Left hindlimb (tissue), 1 donor: ENCODE data around the gene MOGAT1.

Source experiments
- DNase-seq: peaks from one replicate; pipeline ENCODE4 v3.0.0-alpha.2; 2018

Gene MOGAT1, protein sequence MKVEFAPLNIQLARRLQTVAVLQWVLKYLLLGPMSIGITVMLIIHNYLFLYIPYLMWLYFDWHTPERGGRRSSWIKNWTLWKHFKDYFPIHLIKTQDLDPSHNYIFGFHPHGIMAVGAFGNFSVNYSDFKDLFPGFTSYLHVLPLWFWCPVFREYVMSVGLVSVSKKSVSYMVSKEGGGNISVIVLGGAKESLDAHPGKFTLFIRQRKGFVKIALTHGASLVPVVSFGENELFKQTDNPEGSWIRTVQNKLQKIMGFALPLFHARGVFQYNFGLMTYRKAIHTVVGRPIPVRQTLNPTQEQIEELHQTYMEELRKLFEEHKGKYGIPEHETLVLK

GRCh38 chr2:222671259-222672067 is at the start of gene MOGAT1:
Gene MOGAT1, plus strand, starts transcription at chr2:222671658. Its CDS starts 128 bp downstream, at chr2:222671786.
- DNase-seq: peak; percentile 41

- no peak for DNase-seq
These were observed 49.6 kb upstream of the MOGAT1 start for GRCh38 chr2:222621893-222622292.

GRCh38 chr2:222622910-222623309 is 48.5 kb upstream of the MOGAT1 start:
- no peak for DNase-seq

DNA sequence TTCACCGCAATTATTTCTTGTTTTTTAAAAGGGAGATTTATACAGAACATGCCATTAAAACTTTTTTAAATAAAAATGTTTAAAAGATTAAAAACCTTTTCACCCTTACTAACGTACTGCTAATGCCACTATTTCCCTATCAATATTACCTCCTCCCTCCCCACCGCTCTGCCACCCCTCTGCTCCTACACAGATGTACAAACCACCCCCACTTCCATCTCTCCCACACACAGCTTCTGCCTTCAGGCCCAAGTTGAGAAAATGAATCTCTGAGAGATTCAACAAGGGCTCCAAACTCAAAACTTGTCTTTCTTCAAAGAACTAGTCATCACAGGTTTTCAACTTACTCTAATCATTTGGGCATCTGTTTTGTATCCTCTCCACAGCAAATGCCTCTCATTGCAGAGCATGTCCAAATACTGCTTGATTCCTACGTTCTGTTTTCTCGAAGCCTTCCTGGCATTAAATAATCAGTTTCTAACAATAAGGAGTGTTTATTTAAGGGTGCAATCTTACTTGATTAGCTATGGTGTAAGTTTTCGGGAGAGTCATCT is 47.6 kb upstream of the MOGAT1 start:
- DNase-seq: no peak

GRCh38 chr2:222627764-222628163 is 43.7 kb upstream of the MOGAT1 start:
- DNase-seq: no peak

GRCh38 chr2:222635295-222635694 is 36.2 kb upstream of the MOGAT1 start:
- no peak for DNase-seq

DNA sequence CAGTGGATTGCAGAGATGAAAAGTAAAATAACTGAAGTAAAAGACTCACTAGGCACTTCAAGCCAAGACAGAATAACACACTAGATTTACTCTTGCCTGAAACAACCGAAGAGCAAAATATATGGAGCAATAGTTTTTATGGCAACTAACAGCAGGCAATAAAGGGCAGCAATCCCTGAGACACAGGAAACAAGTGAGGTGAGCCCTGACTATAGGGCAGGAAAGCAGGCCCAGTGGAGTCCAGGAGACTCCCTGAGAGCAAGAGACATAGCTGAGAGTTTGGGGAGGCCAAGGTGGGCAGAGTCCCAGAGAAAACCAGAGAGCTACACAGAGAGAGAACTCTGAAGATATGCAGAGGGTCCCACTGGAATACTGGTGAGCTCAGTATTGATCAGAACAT is 34.4 kb upstream of the MOGAT1 start:
- DNase-seq: no peak

DNA sequence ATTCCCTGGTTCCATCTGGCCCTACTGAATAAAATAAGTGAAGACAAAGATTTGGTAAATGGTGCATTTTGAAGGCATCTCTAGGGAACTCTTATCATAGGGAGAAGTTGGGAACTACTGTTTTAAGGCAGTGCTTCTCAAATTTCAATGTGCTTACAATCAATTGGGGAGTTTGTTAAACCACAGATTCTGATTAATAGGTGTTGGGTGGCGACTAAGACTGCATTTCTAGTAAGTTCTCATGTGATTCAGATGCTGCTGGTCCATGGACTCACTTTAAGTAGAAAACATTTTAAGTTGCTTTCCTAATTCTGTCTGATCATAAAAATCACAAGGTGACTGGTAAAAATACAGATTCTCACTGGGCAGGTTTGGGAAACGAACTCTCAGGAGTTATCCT is 30.1 kb upstream of the MOGAT1 start:
- no peak for DNase-seq

- no peak for DNase-seq
These were observed 28.3 kb upstream of the MOGAT1 start for GRCh38 chr2:222643134-222643533.

- no peak for DNase-seq
These were observed 25.4 kb upstream of the MOGAT1 start for GRCh38 chr2:222646008-222646407.

DNA sequence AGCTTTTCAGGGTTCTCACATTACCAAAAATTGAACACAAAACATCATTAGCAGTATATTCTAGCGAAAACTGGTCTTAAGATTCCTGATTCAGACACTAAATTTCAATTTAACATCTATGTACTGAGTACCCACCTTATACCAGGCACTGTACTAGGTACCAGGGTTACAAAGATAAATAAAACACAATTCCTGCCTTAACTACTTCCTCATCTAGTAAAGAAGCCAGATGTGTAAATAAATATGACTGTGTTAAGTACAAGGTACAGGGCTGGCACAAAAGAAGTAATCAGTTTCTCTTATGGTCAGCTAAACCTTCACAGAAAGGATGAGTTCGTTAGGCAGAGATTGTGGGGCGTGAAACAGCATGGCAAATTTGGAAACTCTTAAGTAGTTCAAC is 21.7 kb upstream of the MOGAT1 start:
- no peak for DNase-seq

DNA sequence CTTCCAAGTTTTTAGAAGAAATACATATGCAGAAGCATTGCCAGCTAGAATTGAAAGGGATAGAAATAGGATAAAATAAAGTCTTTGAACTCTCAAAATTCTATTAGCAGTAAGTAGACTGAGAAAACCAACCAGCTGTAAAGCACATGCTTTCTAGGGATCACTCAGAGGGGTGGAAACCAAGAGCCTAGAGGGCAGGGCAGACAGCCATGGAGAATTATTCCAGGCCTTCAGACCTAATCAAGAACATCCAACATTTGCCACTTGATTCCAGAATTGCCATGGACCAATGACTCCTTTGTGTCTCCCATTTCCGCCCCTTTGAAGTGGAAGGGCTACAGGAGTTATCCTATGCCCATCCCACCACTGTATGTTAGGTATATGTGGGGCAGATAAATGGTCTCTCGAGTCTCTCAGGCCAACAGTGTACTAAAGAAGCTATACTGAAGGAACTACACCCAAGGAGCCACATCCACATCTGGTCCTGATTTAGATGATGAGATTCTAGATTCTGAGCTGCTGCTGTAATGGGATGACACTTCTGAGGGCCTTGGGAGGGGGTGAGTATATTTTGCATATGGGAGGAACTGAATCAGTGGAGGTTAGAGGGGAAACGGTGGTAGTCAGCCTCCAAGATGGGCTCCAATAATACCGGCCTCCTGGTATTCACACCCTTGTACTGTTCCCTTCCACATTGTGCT is 19.6 kb upstream of the MOGAT1 start:
- no peak for DNase-seq

DNA sequence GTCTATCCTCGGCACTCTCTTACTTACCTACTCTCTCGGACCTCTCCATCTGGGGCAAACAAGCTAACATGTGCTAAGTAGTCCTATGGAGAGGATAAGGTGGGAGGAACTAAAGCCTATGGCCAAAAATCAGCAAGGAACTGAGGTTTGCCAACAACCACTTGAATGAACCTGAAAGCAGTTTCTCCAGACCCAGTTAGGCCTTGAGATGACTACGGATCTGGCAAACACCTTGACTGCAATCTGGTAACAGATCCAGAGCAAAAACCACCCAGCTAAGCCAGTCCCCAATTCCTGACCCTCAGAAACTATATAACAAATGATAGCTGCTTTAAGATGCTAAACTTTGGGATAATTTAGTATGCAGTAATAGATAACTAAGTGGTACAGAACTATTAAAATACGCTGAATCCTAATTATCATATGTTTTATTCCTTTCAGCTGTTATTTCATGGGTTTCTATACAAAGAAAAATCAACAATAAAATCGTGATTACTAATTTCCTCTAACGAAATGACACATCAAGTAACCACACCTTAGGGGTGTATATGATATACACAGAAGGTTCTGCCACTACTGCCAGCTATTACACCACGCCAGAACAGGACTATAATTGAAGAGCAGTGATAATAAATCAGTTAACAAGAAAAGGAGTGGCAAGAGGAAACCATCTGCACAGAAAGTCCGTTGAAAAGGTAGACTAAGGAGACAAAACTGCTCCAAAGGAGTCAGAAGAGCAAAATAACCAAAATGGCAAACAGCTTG is 18.8 kb upstream of the MOGAT1 start:
- DNase-seq: no peak

DNA sequence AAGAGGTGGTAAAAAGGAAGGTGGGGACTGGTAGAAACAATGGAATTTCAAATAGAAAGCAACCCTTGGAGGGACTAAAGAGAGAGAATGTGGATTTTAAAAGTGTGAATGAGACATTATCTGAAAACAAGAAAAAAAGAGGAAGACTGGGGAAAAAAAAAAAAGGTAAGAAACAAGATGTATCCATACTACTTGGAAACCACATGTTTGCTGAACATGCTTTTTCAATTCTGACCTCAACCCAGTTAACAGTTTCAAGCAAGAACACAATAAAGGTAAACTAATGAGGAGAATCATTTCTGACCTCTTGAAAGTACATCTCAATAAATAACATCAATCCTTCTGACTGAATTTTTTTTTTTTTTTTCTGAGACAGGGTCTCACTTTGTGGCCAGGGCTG is 18.2 kb upstream of the MOGAT1 start:
- no peak for DNase-seq

DNA sequence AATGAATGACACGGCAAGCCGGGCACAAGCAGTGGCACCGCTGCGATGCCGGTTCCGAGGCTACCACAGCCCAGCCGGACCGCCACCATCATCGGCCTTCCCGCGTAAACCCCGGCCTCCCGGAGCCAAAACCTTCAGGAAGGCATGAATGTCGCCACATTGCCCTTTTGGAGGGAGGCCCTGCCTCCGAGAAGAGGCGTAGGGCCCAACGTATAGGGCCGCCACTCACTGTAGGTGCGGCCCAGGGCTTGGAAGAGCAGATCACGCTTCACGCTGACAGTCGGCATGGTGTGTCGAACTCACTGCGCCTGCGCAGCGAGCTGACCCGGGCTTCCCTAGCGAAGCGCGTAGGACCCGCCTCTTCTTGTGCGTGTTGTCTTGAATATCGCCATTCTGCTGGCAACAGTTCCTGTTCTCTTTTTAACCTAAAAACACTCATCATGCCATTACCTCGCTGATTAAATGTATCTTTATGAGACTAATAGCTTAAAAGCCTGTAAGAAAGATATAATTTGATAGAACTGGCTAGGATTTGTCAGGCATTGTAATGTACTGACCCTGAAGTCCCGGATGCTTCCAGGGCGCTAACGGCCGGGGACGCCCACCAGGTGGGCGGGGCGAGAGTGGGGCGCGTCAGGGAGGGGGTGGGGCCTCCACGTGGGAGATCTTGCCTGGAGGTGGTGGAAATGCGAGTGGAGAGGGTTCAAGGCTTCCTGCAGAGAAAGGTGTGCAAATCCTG is 15.5 kb upstream of the MOGAT1 start, which contains the start of gene FARSB:
FARSB (minus strand) TSS at position 306 of the 739 bp plus-strand sequence; CDS start at position 287, 19 bp downstream.
- DNase-seq: peak; percentile 94

- DNase-seq: no peak
These were observed 14.7 kb upstream of the MOGAT1 start for GRCh38 chr2:222656526-222657446.

- no peak for DNase-seq
These were observed 8.0 kb upstream of the MOGAT1 start for GRCh38 chr2:222663479-222663878.

DNA sequence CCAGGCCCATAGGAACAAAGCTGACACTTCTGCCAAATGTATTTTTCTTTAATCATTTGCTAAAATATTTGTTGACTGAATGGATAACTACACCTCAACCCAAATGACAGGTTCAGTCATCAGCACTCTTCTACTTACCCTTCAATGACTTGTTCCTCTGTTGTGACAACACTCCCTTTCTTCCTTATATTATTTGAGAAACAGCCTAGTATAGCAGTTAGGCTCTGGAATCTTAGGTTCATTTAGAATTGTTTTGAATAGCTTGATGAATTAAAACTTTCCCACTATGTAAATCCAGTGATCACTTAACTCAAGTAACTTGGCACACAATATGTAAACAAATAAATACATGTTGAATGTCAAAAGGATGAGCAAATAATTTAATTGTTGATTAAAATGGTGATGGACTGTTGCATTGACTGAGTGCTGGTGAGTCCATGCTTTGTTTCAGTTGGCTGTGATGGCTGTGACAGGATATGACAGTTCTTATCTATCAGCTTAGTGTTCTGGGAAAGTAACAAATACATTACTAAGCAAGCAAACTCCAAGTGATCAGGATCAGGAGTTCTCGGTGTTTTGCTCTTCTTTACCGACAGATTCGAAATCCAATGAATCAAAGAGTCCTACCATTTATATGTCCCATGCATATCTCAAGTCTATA is 2.8 kb upstream of the MOGAT1 start:
- DNase-seq: no peak

- DNase-seq: no peak
These were observed 2.1 kb upstream of the MOGAT1 start for GRCh38 chr2:222669353-222669752.
